Neuronal stem cell (in vitro differentiated cells): Measurements from ENCODE around the gene LDLRAD3.

ENCODE experiments used
- DNase-seq: peaks from one replicate; pipeline ENCODE4 v3.0.0-alpha.2; 2013; ENCODE audit warnings: low spot score
- H2AFZ ChIP-seq: one replicate; pipeline ENCODE4 v1.6.1; 2013; ENCODE audit warnings: mild to moderate bottlenecking, low read length, inconsistent platforms
- H2AK5ac ChIP-seq: 2 replicates; pipeline ENCODE4 v1.6.1; 2013; ENCODE audit warnings: low read depth, mild to moderate bottlenecking, inconsistent platforms, low read length, moderate library complexity, mixed read lengths
- H2BK120ac ChIP-seq: 2 replicates; pipeline ENCODE4 v1.6.1; 2013; ENCODE audit warnings: low read depth, mild to moderate bottlenecking, inconsistent platforms, low read length, moderate library complexity, mixed read lengths
- H2BK12ac ChIP-seq: one replicate; pipeline ENCODE4 v1.6.1; 2013; ENCODE audit warnings: low read length, inconsistent platforms
- H2BK15ac ChIP-seq: 2 replicates; pipeline ENCODE4 v1.6.1; 2013; ENCODE audit warnings: mild to moderate bottlenecking, low read length, inconsistent platforms, mixed read lengths
- H2BK5ac ChIP-seq: one replicate; pipeline ENCODE4 v1.6.1; 2013; ENCODE audit warnings: inconsistent platforms, mild to moderate bottlenecking, low read length, moderate library complexity
- H3K14ac ChIP-seq: one replicate; pipeline ENCODE4 v1.6.1; 2013; ENCODE audit warnings: low read length, inconsistent platforms
- H3K18ac ChIP-seq: 2 replicates; pipeline ENCODE4 v1.6.1; 2013; ENCODE audit warnings: low read length, inconsistent platforms
- H3K23ac ChIP-seq: 2 replicates; pipeline ENCODE4 v1.6.1; 2013; ENCODE audit warnings: low read depth, mild to moderate bottlenecking, mixed read lengths, low read length, inconsistent platforms; ENCODE audit not compliant: poor library complexity
- H3K27ac ChIP-seq: replicated peaks from 3 replicates; pipeline ENCODE4 v1.5.1; 2013; ENCODE audit warnings: low read length, inconsistent platforms
- H3K27me3 ChIP-seq, 3 experiments: 2 replicates each; pipeline ENCODE4 v1.6.1; 2013; ENCODE audit warnings: low read length in 3 of 3, mild to moderate bottlenecking in 2 of 3, inconsistent platforms in 1 of 3, low read depth in 1 of 3, mixed read lengths in 1 of 3, moderate library complexity in 1 of 3; ENCODE audit not compliant: control insufficient read depth in 3 of 3, insufficient read depth in 3 of 3
- H3K36me3 ChIP-seq, 2 donors: replicated peaks in 1 of 2; 2 replicates each; pipeline ENCODE4 v1.6.1; 2013; ENCODE audit warnings: low read length in 2 of 2; ENCODE audit not compliant: control insufficient read depth in 2 of 2, insufficient read depth in 2 of 2
- H3K4ac ChIP-seq: 2 replicates; pipeline ENCODE4 v1.6.1; 2013; ENCODE audit warnings: inconsistent platforms, mild to moderate bottlenecking, low read length, moderate library complexity
- H3K4me1 ChIP-seq, 2 donors: 1 replicate in 1 of 2; 2 replicates in 1 of 2; pipeline ENCODE4 v1.6.1; 2013; ENCODE audit warnings: low read length in 2 of 2, low read depth in 1 of 2; ENCODE audit not compliant: control insufficient read depth in 2 of 2, insufficient read depth in 1 of 2
- H3K4me2 ChIP-seq: one replicate; pipeline ENCODE4 v1.6.1; 2013; ENCODE audit warnings: mild to moderate bottlenecking, low read length, inconsistent platforms; ENCODE audit not compliant: insufficient read depth, poor library complexity, severe bottlenecking
- H3K4me3 ChIP-seq, 2 donors: 2 replicates each; pipeline ENCODE4 v1.5.1; 2013; ENCODE audit warnings: low read length in 2 of 2, mild to moderate bottlenecking in 2 of 2, inconsistent platforms in 1 of 2, moderate library complexity in 1 of 2
- H3K79me1 ChIP-seq: one replicate; pipeline ENCODE4 v1.6.1; 2013; ENCODE audit warnings: low read depth, mild to moderate bottlenecking, inconsistent platforms, low read length, moderate library complexity
- H3K9ac ChIP-seq: one replicate; pipeline ENCODE4 v1.6.1; 2013; ENCODE audit warnings: mild to moderate bottlenecking, low read depth, low read length, inconsistent platforms; ENCODE audit not compliant: poor library complexity
- H3K9me3 ChIP-seq, 2 donors: replicated peaks in 1 of 2; 2 replicates each; pipeline versions ENCODE3 to v1.6.1; 2013; ENCODE audit warnings: low read length in 2 of 2, mild to moderate bottlenecking in 2 of 2, inconsistent platforms in 1 of 2, low read depth in 1 of 2, mixed read lengths in 1 of 2, moderate library complexity in 1 of 2; ENCODE audit not compliant: control insufficient read depth in 2 of 2, insufficient read depth in 1 of 2
- H4K8ac ChIP-seq: one replicate; pipeline ENCODE4 v1.6.1; 2013; ENCODE audit warnings: low read depth, mild to moderate bottlenecking, inconsistent platforms, low read length, moderate library complexity
- H4K91ac ChIP-seq: one replicate; pipeline ENCODE4 v1.6.1; 2013; ENCODE audit warnings: low read length, low read depth, mild to moderate bottlenecking, inconsistent platforms; ENCODE audit not compliant: poor library complexity
- WGBS, 2 donors: extraction: QIAGEN DNeasy Blood & Tissue Kit; methylation state at CpG; one replicate each; pipeline ENCODE4 v1.1.7; 2013; ENCODE audit warnings: missing lambda C conversion rate in 2 of 2, mixed read lengths in 1 of 2; ENCODE audit not compliant: insufficient read length in 2 of 2, insufficient replicate concordance in 1 of 2; ENCODE audit errors: extremely low coverage in 2 of 2; 5-methylcytosine and 5-hydroxymethylcytosine counted together

The LDLRAD3 gene

DNA sequence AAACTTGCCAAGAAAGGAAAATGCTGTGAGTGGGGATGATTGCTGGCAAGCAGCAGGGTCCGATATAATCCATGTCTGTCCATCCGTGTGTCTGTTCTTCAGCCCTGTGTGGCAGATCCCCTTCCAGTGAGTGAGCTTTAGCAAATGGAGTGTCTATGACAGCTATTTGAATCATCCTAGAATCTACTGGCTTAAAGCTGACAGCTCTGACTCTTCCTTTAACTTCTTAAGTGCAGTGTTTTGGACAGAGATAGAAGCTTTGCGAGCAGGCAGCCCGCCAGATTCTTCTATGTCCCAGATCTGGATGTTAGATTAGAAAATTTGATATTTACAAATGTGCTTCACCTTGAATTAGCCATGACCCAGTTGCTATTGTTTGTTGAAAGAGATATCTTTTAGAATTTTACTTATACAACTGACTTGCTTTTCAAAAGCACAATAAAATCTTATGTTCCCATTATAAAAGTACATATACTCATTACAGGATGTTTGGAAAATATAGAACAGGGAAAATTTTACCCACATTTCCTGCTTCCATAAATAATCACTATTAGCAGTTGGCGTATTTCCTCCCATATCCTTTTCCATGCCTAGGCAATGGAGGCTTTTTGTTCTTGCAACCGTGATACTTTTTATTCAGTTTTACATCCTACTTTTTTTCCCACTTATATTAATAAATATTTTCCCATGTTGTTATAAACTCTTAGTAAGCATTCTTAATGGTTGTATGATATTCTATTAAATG, 220.8 kb downstream of the LDLRAD3 start:
- Histone ChIP-seq H3K27ac (no peak overlapping the region), H3K9me3 (peaks cover 0 to 2% of the 10 kb centered on the region in 2 donors), H3K4me2 (no peak overlapping the region), H2AK5ac (no peak overlapping the region), H3K4me1 (peaks cover 11 to 13% of the 10 kb centered on the region in 2 donors), H3K14ac (no peak overlapping the region), H2BK12ac (no peak overlapping the region), H2BK120ac (no peak overlapping the region), H3K4ac (no peak overlapping the region), H3K27me3 (no peaks in the 10 kb centered on the region), H4K8ac (no peak overlapping the region), H2AFZ (no peak overlapping the region), H3K4me3 (no peak overlapping the region), H3K18ac (no peak overlapping the region), H3K79me1 (peaks cover 2% of the 10 kb centered on the region), H4K91ac (no peak overlapping the region), H3K23ac (no peak overlapping the region), H2BK15ac (no peak overlapping the region), H3K9ac (no peak overlapping the region), H3K36me3 (peaks cover 0 to 7% of the 10 kb centered on the region in 2 donors), H2BK5ac (no peak overlapping the region)
- no CpG with 5 or more reads among the region's 6 CpGs for WGBS, 2 donors
- no peak for DNase-seq

DNA sequence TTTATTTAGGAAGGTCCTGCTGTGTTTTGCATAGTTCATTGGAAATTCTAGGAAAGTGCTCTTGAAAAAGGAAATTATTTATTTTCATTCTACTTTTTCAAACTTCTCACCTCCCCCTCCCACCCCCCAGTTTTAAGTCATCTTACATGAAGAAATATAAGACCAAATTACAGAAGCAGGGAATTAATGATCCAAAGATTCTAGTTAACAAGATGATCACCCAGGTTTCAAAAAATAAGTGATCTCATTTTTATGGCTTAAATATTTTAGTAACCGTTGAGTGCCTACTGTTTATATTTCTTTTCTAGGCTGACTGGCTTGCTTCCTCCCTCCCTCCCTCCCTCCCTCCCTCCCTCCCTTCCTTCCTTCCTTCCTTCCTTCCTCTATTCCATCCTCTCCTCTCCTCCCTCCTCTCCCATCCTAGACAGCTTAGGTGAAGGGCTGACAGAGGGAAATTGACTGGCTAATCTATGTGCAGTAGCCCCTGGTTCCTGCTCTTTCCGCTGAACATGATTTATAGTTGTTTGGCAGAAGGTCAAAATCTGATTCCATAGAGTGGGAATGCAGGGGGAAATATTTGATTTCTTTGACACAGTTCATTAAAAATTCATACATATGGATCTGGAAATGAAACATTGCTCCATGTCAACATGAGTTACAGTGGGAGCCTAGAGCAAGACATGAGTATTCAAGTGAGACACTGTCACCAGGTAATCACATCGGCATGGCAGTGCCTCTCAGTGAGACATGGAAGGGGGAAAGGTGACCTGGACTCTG, 221.9 kb downstream of the LDLRAD3 start:
- Histone ChIP-seq H3K4ac (no peak overlapping the region), H3K9ac (no peak overlapping the region), H2BK12ac (no peak overlapping the region), H3K4me3 (no peak overlapping the region), H2BK120ac (no peak overlapping the region), H3K79me1 (peaks cover 2% of the 10 kb centered on the region), H2BK15ac (no peak overlapping the region), H2BK5ac (no peak overlapping the region), H2AK5ac (no peak overlapping the region), H3K9me3 (peaks cover 0 to 2% of the 10 kb centered on the region in 2 donors), H3K27me3 (no peaks in the 10 kb centered on the region), H3K27ac (no peak overlapping the region), H3K4me1 (peaks cover 10% of the 10 kb centered on the region in 2 donors), H3K18ac (no peak overlapping the region), H3K4me2 (no peak overlapping the region), H3K14ac (no peak overlapping the region), H4K91ac (no peak overlapping the region), H3K23ac (no peak overlapping the region), H3K36me3 (peaks cover 0 to 7% of the 10 kb centered on the region in 2 donors), H4K8ac (no peak overlapping the region), H2AFZ (no peak overlapping the region)
- no CpG with 5 or more reads among the region's 3 CpGs for WGBS, 2 donors
- DNase-seq = no peak

DNA sequence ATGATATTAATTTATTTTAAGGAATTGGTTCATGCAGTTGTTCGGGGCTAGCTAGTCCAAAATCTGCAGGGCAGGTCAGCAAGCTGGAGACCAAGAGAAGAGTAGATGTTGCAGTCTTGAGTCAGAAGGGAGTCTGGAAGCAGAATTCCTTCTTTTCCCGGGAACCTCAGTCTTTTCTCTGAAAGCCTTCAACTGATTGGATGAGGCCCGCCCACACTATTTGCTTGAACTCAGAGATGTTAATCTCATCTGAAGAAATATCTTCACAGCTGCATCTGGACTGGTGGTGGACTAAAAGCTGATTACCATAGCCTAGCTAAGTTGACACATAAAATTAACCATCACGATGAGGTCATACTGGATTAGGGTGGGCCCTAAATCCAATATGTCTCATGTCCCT, 223.2 kb downstream of the LDLRAD3 start:
- no peak overlapping the region for H2BK120ac ChIP-seq
- no peak overlapping the region for H3K4me3 ChIP-seq
- no peak overlapping the region for H3K18ac ChIP-seq
- no peak overlapping the region for H3K4me2 ChIP-seq
- H3K27me3 ChIP-seq = no peaks in the 10 kb centered on the region
- no peak overlapping the region for H4K91ac ChIP-seq
- H2BK12ac ChIP-seq = no peak overlapping the region
- H3K4ac ChIP-seq = no peak overlapping the region
- H4K8ac ChIP-seq = no peak overlapping the region
- H3K23ac ChIP-seq = no peak overlapping the region
- WGBS, 2 donors = no CpG with 5 or more reads among the region's 4 CpGs
- H3K79me1 ChIP-seq = peaks cover 2% of the 10 kb centered on the region
- no peak overlapping the region for H2AK5ac ChIP-seq
- H2BK5ac ChIP-seq = no peak overlapping the region
- no peak overlapping the region for H3K14ac ChIP-seq
- DNase-seq = no peak
- H3K9me3 ChIP-seq = peaks cover 0 to 9% of the 10 kb centered on the region in 2 donors
- H3K36me3 ChIP-seq = peaks cover 0 to 7% of the 10 kb centered on the region in 2 donors
- H2BK15ac ChIP-seq = no peak overlapping the region
- H3K4me1 ChIP-seq = peaks cover 8 to 10% of the 10 kb centered on the region in 2 donors
- H3K27ac ChIP-seq = no peak overlapping the region
- no peak overlapping the region for H2AFZ ChIP-seq
- H3K9ac ChIP-seq = no peak overlapping the region

DNA sequence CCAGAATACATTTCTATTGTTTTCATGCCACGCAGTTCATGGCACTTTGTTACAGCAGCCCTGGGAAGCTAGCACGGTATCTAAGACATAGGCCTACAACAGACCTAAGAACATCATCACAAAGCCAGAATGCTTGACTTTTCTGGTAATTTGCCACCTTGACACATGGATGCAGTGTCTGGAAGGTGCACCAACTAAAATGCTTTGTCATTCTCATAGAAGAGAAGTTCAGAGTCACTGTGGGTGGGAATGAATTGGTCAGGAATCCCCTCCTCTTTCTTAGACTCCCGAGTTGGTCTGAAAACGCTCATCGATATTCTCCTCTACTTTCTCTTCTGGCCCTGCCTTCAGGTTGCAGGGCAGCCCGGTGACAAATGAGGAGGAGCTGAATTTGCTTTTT, 223.9 kb downstream of the LDLRAD3 start:
- H3K9ac ChIP-seq = no peak overlapping the region
- H3K27ac ChIP-seq = no peak overlapping the region
- no peak overlapping the region for H3K4me3 ChIP-seq
- H3K36me3 ChIP-seq = peaks cover 0 to 7% of the 10 kb centered on the region in 2 donors
- no peak overlapping the region for H3K4me2 ChIP-seq
- no peak overlapping the region for H3K4ac ChIP-seq
- no peak overlapping the region for H4K8ac ChIP-seq
- H2BK5ac ChIP-seq = no peak overlapping the region
- no peak overlapping the region for H2BK15ac ChIP-seq
- peaks cover 2% of the 10 kb centered on the region for H3K79me1 ChIP-seq
- H4K91ac ChIP-seq = no peak overlapping the region
- no peak overlapping the region for H2AK5ac ChIP-seq
- no peak overlapping the region for H3K14ac ChIP-seq
- no peak overlapping the region for H2BK12ac ChIP-seq
- WGBS, 2 donors = no CpG with 5 or more reads among the region's 6 CpGs
- no peak for DNase-seq
- peaks cover 0 to 12% of the 10 kb centered on the region in 2 donors for H3K9me3 ChIP-seq
- H3K18ac ChIP-seq = no peak overlapping the region
- no peaks in the 10 kb centered on the region for H3K27me3 ChIP-seq
- peaks cover 4 to 5% of the 10 kb centered on the region in 2 donors for H3K4me1 ChIP-seq
- H2BK120ac ChIP-seq = no peak overlapping the region
- H3K23ac ChIP-seq = no peak overlapping the region
- H2AFZ ChIP-seq = no peak overlapping the region
